ENCODE data around the gene CHMP2A.

- TF ChIP-seq REST (IDR thresholded peaks at IDR 0.05; ENCODE audit: borderline replicate concordance) (no peak), CTCF (IDR thresholded peaks at IDR 0.05; ENCODE audit: poor library complexity, severe bottlenecking) (no peak), EZH2 (IDR thresholded peaks at IDR 0.05; ENCODE audit: borderline replicate concordance, insufficient read depth, low read length, poor library complexity, severe bottlenecking) (no peak), POLR2AphosphoS5 (IDR thresholded peaks at IDR 0.05) (no peak), EP300 (conservative IDR thresholded peaks at IDR 0.05; ENCODE audit: poor library complexity, severe bottlenecking) (no peak)
These were observed 44.6 kb downstream of the CHMP2A start for GRCh38 chr19:58510084-58510862.
